SU-DHL-6 (cell line): Measurements from ENCODE around the gene FGD4.

Experiments
- H2AFZ ChIP-seq: fragments of 200-600 bp; sonication (generic); 2 replicates; pipeline ENCODE4 v1.6.1; 2014; ENCODE audit warnings: low read depth, mild to moderate bottlenecking, moderate library complexity, mixed read lengths, antibody characterized with exemption, low read length; ENCODE audit not compliant: severe bottlenecking
- H3F3A ChIP-seq: fragments of 200-600 bp; shearing (Covaris generic); 2 replicates; pipeline ENCODE4 v1.6.0; 2016; ENCODE audit warnings: antibody characterized with exemption, mild to moderate bottlenecking; ENCODE audit not compliant: insufficient read depth
- H3K27ac ChIP-seq: fragments of 200-600 bp; sonication (generic); 2 replicates; pipeline ENCODE4 v1.5.1; 2016; ENCODE audit warnings: low read depth, mild to moderate bottlenecking, low read length, moderate library complexity, mixed read lengths
- H3K27me3 ChIP-seq: fragments of 200-600 bp; sonication (generic), shearing (Covaris generic); 2 replicates; pipeline ENCODE4 v1.6.0; 2014; ENCODE audit warnings: mild to moderate bottlenecking, low read length
- H3K36me3 ChIP-seq: fragments of 200-600 bp; sonication (generic); 2 replicates; pipeline ENCODE4 v1.6.1; 2014; ENCODE audit warnings: mild to moderate bottlenecking, low read length, mixed read lengths
- H3K4me2 ChIP-seq: fragments of 300-600, 200-600 bp; shearing (Covaris generic), sonication (generic); 2 replicates; pipeline ENCODE4 v1.6.0; 2014; ENCODE audit warnings: low read length, low read depth, mild to moderate bottlenecking; ENCODE audit not compliant: poor library complexity, severe bottlenecking
- H3K4me3 ChIP-seq: fragments of 200-600 bp; sonication (generic); 2 replicates; pipeline ENCODE4 v1.5.1; 2014; ENCODE audit warnings: antibody characterized with exemption, low read length, mild to moderate bottlenecking, mixed read lengths; ENCODE audit not compliant: insufficient read depth, poor library complexity, severe bottlenecking
- H3K79me2 ChIP-seq: fragments of 200-600 bp; sonication (generic); 2 replicates; pipeline ENCODE4 v1.6.1; 2014; ENCODE audit warnings: mild to moderate bottlenecking, low read length, moderate library complexity; ENCODE audit not compliant: insufficient read depth
- H3K9ac ChIP-seq: fragments of 200-600 bp; sonication (generic); 2 replicates; pipeline ENCODE4 v1.7.0; 2014; ENCODE audit warnings: mild to moderate bottlenecking, low read length
- H3K9me2 ChIP-seq: fragments of 200-600 bp; sonication (generic); replicated peaks from 2 replicates; pipeline ENCODE4 v1.6.1; 2014; ENCODE audit warnings: low read length; ENCODE audit not compliant: insufficient read depth
- H3K9me3 ChIP-seq: fragments of 200-600 bp; sonication (generic); 2 replicates; pipeline ENCODE4 v1.6.1; 2014; ENCODE audit warnings: low read length, mixed read lengths; ENCODE audit not compliant: insufficient read depth
- H4K20me1 ChIP-seq: fragments of 200-600 bp; sonication (generic); 2 replicates; pipeline ENCODE4 v1.6.1; 2014; ENCODE audit warnings: low read depth, mild to moderate bottlenecking, antibody characterized with exemption, low read length, moderate library complexity, mixed read lengths
- EZH2phosphoT487 ChIP-seq: fragments of 200-600 bp; sonication (generic), shearing (Covaris generic); conservative IDR thresholded peaks from 2 replicates; pipeline ENCODE4 v1.6.1; 2018; ENCODE audit warnings: mild to moderate bottlenecking, antibody characterized with exemption, low read length, moderate library complexity, mixed read lengths
- TF ChIP-seq, protein P1 (sequence below): fragments of 200-600 bp; sonication (generic); IDR thresholded peaks from one replicate; pipeline ENCODE4 v1.5.1; 2017; ENCODE audit warnings: antibody characterized with exemption, mild to moderate bottlenecking, low read length, moderate library complexity; ENCODE audit not compliant: insufficient read depth, poor library complexity, severe bottlenecking

Gene FGD4

DNA sequence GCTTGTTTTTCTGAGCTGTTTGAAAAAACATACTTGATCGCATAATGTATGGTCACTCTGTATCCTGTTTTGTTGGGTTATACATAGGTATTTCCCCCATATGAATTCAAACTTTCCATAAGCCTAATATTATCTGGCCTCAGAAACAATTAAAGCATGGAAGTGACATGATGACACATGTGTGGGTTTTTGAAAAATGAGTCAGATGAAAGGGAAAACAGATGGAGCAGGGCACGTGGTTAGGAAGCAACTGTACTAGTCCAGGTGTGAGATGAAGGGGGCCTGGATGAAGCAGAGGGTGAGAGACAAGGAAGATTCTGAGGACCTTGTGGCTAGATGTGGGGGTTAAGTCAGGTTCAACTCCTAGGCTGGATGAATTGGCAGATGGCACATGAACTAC lies 187.0 kb downstream of the FGD4 start:
- no peak overlapping the region for H3K4me2 ChIP-seq
- no peaks in the 10 kb centered on the region for H3K36me3 ChIP-seq
- TF ChIP-seq, protein P1, sequence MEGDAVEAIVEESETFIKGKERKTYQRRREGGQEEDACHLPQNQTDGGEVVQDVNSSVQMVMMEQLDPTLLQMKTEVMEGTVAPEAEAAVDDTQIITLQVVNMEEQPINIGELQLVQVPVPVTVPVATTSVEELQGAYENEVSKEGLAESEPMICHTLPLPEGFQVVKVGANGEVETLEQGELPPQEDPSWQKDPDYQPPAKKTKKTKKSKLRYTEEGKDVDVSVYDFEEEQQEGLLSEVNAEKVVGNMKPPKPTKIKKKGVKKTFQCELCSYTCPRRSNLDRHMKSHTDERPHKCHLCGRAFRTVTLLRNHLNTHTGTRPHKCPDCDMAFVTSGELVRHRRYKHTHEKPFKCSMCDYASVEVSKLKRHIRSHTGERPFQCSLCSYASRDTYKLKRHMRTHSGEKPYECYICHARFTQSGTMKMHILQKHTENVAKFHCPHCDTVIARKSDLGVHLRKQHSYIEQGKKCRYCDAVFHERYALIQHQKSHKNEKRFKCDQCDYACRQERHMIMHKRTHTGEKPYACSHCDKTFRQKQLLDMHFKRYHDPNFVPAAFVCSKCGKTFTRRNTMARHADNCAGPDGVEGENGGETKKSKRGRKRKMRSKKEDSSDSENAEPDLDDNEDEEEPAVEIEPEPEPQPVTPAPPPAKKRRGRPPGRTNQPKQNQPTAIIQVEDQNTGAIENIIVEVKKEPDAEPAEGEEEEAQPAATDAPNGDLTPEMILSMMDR: no peak
- TF ChIP-seq EZH2phosphoT487: no peak
- H3K9me3 ChIP-seq: no peaks in the 10 kb centered on the region
- H3K27ac ChIP-seq: no peak overlapping the region
- H3K4me3 ChIP-seq: no peak overlapping the region
- no peak overlapping the region for H2AFZ ChIP-seq
- H4K20me1 ChIP-seq: no peaks in the 10 kb centered on the region
- H3F3A ChIP-seq: no peaks in the 10 kb centered on the region
- no peak overlapping the region for H3K9ac ChIP-seq
- H3K79me2 ChIP-seq: no peaks in the 10 kb centered on the region
- H3K27me3 ChIP-seq: no peaks in the 10 kb centered on the region
- H3K9me2 ChIP-seq: no peaks in the 10 kb centered on the region

GRCh38 chr12:32587581-32588495 lies 188.5 kb downstream of the FGD4 start:
- Histone ChIP-seq H3K79me2 (no peaks in the 10 kb centered on the region), H3K9me2 (no peaks in the 10 kb centered on the region), H3K9me3 (no peaks in the 10 kb centered on the region), H3K27me3 (no peaks in the 10 kb centered on the region), H3F3A (no peaks in the 10 kb centered on the region), H3K27ac (no peak overlapping the region), H4K20me1 (no peaks in the 10 kb centered on the region), H2AFZ (no peak overlapping the region), H3K4me2 (no peak overlapping the region), H3K9ac (no peak overlapping the region), H3K4me3 (no peak overlapping the region), H3K36me3 (no peaks in the 10 kb centered on the region)
- TF ChIP-seq, protein P1: no peak
- TF ChIP-seq EZH2phosphoT487: no peak

DNA sequence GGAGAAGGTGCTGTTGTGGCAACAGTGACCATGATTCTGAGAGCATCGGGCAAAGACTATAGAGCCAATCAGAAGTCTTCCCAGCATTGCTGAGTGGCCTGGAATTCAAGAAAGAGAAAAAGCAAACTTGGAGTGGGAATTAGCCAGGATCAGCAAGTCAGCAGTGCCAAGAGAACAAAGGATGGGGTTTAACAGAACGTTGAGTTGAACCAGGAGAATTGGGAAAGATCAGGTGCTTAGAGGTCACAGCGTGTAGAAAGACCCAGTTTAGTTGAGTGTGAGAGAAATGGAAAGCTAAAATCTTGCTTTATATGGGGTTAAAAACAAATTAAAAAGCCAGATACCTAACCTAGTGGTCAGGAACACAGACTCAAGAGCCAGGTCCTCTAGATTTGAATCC lies 189.2 kb downstream of the FGD4 start:
- H3F3A ChIP-seq: no peaks in the 10 kb centered on the region
- no peak overlapping the region for H3K9ac ChIP-seq
- no peaks in the 10 kb centered on the region for H3K9me3 ChIP-seq
- H3K36me3 ChIP-seq: no peaks in the 10 kb centered on the region
- no peak for TF ChIP-seq EZH2phosphoT487
- TF ChIP-seq, protein P1: no peak
- no peaks in the 10 kb centered on the region for H4K20me1 ChIP-seq
- H3K4me2 ChIP-seq: no peak overlapping the region
- no peak overlapping the region for H2AFZ ChIP-seq
- H3K27me3 ChIP-seq: no peaks in the 10 kb centered on the region
- H3K4me3 ChIP-seq: no peak overlapping the region
- H3K79me2 ChIP-seq: no peaks in the 10 kb centered on the region
- H3K9me2 ChIP-seq: no peaks in the 10 kb centered on the region
- H3K27ac ChIP-seq: no peak overlapping the region
